ENCODE results near the gene COX7B.
"Not testable (repeated sequence)": the region's sequence is repeated elsewhere in the genome, so short reads cannot be mapped to it uniquely, and the experiment has no call there.

The COX7B gene, protein sequence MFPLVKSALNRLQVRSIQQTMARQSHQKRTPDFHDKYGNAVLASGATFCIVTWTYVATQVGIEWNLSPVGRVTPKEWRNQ

DNA sequence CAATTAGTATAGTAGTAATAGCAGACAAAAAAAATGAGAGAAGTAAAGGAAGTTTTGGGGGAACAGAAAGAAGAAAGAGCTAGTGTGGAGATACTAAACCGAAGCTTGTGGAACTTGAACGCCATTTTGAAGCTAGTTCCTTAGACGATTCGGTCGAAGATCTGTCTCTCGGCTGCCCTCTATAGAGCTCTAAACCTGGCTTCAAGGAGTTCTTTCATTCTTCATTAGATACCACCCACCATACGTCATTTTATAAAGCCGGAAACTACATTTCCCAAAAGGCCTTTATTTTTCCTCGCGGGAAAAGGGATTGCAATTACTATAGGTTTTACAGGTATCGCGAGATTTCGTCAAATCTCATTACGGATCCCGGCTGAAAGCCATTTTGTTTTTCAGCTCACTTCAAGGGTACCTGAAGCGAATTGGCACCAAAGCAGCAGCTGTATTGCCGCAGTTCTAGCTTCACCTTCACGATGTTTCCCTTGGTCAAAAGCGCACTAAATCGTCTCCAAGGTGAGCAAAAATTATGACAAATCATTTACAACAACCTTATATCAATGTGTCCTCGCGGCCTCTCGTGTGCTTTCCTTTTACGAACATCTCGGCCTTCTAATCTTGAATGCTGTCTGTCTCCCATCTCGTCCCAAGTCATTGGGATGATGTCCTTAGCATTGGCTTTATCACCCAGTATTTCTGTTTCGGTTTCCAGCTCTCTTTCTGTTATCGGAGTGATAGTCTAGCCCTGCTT, at the start of gene COX7B:
Gene COX7B, plus strand, starts transcription at position 388 of the 748 bp plus-strand sequence. Its CDS starts 86 bp downstream, at position 474.
- DNase-seq (ENCODE audit: low spot score): peak; percentile 57

DNA sequence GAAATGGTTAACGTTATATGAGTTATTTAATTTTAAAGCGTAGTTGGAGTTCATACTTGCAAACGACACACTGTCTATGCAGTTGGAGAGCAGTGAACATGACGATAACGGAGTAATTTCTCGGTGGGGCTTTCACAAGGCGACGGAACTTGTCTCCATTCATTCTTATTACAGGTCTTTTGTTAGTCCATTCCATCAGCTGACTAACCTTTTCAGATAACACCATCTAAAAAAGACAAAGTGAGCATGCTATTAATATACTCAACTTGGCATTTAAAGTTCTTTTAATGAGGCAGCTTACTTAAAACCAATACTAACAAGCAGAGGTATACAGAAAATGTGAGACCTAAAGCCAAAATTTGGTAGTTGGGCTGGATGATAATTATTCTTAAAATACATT, 23.9 kb upstream of the COX7B start:
- no peak for DNase-seq (ENCODE audit: low spot score)

DNA sequence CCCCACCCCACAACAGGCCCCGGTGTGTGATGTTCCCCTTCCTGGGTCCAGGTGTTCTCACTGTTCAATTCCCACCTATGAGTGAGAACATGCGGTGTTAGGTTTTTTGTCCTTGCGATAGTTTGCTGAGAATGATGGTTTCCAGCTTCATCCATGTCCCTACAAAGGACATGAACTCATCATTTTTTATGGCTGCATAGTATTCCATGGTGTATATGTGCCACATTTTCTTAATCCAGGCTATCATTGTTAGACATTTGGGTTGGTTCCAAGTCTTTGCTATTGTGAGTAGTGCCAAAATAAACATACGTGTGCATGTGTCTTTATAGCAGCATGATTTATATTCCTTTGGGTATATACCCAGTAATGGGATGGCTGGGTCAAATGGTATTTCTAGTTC, 17.9 kb upstream of the COX7B start:
- DNase-seq (ENCODE audit: low spot score): not testable (repeated sequence)

DNA sequence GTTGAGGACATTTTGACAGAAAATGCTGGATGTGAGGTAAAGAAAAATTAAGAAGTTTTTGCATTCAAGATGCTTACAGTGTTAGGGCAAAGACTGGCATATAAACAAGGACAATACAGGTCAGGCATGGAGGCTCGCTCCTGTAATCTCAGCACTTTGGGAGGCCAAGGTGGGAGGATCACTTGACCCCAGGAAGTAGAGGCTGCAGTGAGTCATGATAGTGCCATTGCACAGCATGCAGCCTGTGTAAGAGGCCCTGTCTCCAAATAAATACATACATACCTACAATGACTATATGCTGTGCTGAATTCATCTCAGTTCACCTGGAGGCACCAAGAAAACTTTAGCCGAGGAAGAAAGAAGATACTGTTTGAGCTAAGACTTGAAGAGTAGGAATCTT, 6.4 kb upstream of the COX7B start:
- no peak for DNase-seq (ENCODE audit: low spot score)

DNA sequence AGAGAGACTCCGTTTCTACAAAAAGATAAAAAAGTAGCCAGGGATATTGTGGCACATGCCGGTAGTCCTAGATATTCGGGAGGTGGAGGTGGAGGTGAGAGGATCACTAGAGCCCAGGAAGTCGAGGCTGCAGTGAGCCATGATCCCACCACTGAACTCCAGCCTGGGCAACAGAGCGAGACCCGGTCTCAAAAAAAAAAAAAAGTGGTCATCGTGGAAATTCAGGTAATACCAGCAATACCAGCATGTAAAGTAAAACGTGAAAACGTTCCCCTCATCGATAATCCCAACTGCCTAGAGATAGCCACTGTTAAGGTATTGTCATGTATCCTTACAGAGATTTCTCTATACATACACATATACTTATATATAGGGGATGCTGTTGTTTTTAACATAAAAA, 5.6 kb upstream of the COX7B start:
- DNase-seq (ENCODE audit: low spot score): no peak

DNA sequence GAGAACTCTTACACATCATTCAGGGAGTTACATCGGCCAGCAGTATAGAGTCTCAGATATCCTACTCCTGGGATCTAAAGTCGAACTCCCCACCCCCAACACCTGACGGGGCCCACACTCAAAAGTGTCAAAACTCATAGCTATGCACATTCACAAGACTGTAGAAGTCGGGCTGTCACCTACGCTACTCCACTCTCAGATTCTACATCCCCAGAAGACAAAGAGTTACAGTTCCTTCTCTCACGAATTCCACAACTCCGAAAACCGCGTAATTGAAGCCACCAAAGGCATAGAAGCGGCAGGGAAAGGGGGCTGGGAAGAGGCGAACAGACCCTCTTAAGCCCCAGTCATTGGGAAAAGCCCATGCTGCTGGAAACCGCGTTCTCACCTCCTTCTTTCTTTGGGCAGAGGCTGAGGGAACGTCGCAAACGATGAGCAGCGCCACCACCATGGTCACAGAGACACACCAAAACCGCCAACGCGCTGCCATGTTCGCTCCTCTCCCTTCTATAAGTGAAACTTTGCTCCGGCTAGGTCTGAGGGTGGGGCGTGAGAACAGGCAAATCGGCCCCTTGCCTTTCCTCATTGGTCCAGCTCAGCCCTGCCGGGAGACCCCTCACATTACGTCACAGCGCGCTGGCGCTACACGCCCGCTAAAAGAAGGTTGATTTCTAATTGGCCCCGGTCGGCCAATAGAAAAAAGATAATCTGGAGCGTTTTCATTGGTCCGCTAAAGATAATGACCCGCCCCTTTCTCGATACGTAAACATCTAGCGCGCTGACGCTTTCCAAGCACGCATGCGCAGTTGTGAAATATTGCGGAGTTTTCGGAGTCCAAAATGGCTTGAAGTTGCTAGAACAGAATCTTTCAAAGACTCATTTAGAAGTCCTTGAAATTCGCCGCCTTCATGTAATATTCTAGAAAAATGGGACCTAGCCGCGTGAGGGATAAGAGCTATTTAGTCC, 4.1 kb upstream of the COX7B start, which contains the start of gene MAGT1:
Gene MAGT1, minus strand, starts transcription at position 515 of the 966 bp plus-strand sequence. Its CDS starts 25 bp downstream, at position 490.
- DNase-seq (ENCODE audit: low spot score): peak; percentile 82

DNA sequence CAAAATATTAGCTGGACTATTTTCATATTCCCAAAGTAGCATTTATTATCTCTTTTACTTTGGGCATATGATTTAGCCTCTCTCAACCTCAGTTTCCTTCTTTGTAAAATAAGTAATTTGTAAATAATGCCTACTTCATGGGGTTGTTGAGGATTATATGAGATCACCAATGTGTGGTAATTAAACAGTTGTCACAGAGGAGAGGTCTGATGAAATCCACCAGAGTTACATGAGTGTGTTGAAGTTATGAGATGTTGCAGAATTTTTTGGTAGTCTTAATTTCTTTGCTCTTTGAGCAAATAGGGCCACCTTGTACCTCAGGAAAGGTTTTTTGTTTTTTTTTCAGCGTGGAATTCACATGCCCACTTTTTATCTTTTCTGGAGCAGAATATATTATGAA, 1.4 kb downstream of the COX7B start:
- DNase-seq (ENCODE audit: low spot score): no peak

DNA sequence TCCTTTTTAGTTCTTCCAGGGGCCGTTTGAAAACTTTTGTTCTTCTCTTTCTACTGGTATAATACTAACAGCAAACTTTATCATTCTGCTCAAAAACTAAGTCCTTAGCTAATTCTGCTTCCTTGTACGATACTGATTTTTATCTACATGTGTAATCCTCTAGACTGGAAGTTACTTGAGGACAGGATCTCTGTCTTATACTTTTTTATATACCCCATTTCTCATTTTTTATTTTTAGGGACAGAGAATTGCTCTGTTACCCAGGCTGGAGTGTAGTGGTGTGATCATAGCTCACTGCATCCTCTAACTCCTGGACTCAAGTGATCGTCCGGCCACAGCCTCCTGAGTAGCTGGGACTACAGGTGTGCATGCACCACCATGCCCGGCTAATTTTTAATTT, 2.2 kb downstream of the COX7B start:
- DNase-seq (ENCODE audit: low spot score): no peak

DNA sequence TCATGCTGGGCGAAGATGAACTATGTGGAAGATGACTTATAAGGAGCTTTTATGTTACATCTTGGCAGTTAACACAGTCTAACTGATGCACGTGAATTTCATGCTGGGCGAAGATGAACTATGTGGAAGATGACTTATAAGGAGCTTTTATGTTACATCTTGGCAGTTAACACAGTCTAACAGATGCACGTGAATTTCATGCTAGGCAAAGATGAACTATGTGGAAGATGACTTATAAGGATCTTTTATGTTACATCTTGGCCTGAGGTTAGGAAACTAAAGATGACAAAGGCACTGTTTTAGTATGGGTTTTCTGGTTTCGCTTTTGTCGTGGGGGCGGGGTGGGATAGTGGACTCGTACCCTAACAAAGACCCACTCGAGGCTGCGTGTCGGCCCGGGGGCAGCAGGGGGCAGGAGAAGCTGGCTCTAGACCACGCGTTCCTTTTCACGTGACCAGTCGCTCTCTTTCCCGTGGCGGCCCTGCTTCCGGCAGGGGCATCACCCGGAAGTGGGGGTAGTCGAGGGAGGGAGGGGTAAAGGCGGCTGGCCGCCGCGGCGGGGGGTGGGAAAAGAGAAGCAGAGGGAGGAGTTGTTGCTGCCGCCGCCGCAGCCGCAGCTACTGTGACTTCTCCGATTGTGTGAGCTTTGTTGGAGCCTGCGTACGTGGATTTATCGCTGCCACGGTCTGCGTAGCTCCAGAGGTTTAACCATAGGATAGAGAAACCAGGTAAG, 11.0 kb downstream of the COX7B start, which contains the start of gene ATP7A:
Gene ATP7A, plus strand, starts transcription at position 586 of the 733 bp plus-strand sequence. CDS start 60,949 bp downstream, outside the sequence.
- peak; percentile 89 for DNase-seq (ENCODE audit: low spot score)

DNA sequence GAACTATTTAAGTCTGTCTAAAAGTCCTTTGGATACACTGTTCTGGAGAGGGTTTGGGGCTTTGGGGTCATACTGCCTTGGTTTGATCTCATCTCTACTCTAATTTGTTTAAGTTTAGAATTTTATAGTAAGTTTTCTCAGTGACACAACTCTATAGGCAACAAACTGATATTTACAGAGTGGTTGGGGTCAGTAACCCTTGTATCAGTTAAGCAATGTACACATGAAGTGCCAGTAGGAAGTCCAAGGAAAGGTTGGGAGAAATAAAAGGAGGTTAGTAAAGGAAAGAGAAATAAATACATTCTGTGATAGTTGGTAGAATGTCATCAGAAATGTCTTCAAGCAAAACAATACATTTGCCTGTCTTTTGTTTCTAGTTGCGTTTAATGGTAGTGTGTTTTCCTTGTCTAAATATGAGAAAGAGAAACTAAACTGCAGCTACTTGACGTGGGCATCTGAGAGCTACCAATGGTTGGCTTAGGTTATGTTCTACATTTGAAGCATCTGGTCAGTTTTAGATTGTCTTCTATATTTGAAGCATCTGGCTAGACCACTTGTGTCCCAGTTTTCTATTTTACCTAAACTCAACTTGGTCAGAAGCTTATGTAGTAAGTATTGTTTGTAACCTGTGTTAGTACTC, 18.1 kb downstream of the COX7B start:
- DNase-seq (ENCODE audit: low spot score): no peak

DNA sequence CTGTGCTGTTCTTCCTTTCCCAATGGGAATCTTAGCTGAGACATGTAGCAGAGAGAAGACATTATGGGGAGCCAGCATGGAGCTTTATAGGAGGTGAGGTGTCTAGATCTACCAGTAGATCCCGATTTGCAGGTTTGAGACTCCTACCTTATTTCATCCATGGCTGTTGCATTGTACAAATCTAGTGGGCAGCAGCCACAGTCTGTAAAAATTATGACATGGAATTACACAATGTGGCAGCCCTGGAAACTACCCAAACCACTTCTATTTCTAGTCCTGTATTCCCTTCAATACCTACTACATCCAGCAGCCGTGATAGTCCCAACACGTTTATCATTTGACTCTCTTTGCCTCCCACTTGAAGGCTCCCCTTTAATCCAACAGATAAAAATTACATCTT, 19.3 kb downstream of the COX7B start:
- DNase-seq (ENCODE audit: low spot score): no peak

DNA sequence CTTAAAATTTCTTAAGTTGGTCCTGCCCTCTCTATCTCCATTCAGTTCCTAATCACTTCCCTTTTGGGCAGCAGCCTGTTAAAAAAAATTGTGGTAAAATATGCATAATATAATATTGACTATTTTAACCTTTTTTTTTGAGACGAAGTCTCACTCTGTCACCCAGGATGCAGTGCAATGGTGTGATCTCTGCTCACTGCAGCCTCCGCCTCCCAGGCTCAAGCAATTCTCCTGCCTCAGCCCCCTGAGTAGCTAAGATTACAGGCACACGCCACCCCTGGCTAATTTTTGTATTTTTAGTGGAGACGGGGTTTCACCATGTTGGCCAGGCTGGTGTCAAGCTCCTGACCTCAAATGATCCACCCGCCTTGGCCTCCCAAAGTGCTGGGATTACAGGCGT, 20.1 kb downstream of the COX7B start:
- DNase-seq (ENCODE audit: low spot score): not testable (repeated sequence)

DNA sequence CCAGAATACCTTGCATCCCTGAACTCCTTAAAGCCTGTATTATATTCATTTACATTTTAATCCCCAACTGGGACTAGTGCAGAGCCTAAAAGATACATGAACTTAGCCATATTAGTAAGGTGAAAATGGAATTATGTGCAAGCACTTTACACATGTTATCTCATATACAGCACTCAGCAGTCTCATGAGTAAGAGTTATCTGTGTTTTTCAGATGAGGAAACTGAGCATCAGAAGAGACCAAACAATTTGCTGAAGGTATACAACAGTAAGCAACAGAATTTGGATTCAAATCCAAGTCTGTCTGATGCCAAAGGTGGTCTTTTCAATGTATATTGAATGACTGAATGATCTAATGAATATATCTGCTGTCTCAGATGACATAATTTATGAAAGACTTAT, 23.5 kb downstream of the COX7B start:
- DNase-seq (ENCODE audit: low spot score): no peak

DNA sequence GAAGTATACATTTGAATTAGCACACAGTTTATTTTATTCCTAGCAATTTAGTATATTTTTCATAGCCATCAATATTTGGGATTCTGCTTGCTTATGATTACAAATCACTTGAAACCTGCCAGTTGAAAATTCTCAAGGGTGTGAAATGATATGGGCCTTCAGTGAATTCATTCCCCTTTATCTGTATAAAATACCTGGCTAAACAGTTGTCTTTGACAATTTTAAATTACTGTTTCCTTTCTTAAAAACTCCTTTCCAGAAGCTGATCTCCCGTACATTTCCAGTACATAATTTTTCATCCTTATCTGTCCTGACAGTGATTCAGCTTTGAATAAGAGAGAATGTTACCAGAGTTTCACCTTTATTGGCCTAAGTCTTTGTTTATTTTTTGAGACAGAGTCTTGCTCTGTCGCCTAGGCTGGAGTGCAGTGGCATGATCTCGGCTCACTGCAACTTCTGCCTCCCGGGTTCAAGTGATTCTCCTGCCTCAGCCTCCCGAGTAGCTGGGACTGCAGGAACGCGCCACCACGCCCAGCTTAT, 25.1 kb downstream of the COX7B start:
- DNase-seq (ENCODE audit: low spot score): no peak

DNA sequence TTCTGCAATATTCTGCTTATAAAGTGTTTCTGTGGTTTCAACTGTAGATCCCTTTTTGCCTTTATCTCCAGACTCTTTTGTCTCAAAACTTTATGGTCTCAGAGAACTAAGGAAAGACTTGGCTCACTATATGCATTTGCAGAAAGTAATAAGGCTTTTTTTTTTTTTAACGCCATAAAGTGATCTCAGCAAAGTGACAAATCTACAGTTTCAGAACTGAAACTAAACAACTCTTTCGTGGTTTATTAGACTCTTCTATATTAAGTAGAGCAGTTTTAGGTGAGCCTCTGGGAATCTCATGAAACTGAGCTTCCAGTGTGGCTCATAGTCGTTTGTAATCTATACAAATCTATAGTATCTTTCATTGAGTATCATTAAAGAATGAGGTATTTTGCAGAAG, 26.5 kb downstream of the COX7B start:
- DNase-seq (ENCODE audit: low spot score): no peak

DNA sequence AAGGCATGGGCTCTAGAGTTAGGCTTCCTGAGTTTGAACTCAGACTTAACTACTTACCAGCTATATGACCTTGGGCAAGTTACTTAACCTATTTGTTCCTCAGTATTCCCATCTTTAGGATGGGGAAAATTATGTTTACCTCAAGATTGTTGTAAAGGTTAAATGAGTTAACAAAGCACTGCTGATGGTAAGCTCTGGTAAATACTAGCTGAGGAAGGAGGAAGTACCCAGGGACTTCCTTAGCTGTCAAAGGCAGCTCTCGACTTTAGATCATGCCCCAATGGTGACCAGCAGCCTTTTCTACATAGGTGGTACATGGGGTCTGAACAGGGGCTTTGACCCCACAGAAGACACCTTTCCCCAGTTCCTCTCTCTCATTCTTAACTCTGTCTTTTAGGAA, 31.3 kb downstream of the COX7B start:
- no peak for DNase-seq (ENCODE audit: low spot score)

DNA sequence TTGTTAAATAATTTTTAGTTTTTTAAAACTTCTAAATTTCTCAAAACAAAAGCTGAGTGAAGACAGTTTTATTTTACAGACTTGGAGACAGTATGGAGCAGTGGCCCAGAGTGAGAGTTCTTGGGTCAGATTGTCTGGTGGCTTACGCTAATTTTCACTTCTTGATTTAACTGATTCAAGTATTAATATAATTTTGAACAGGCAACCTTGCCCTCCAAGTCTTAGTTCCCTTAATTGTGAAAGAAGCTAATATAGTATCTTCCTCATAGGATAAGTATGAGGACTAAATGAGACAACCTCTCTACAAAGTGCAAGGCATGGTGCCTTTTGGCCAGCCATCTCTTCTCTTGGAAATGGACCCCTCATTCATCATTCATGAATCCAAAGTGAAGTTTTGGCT, 36.6 kb downstream of the COX7B start:
- DNase-seq (ENCODE audit: low spot score): no peak

DNA sequence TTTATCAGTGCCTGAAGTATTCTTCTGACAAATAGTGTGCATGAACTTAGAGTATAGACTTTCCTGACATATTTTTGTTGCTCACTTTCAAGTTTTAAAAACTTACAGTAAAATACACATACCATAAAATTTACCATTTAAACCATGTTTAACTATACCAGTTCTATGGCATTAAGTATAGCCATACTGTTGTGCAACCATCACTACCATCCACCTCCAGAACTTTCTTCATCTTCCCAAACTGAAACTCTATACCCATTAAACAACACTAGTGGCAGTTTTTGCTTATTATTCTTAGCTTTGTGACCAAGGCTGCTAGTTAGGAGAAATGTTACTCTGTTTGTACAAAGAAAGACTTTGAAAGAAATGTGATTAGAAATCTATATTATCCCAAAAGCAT, 37.0 kb downstream of the COX7B start:
- no peak for DNase-seq (ENCODE audit: low spot score)

DNA sequence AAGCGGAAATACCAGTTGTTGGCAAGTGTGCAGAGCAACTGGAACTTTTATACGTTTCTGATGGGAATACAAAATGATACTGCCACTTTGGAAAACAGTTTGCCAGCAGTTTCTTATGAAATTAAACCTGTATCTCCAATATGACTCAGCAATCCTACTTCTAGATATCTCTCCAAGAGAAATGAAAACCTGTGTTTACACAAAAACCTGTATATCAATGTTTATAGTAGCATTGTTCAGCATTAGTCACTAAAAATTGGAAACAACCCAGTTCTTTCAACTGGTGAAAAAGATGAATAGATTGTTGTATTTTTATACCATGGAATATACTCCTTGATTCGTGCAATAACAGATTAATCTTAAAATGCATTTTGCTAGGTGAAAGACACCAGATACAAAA, 38.0 kb downstream of the COX7B start:
- no peak for DNase-seq (ENCODE audit: low spot score)

DNA sequence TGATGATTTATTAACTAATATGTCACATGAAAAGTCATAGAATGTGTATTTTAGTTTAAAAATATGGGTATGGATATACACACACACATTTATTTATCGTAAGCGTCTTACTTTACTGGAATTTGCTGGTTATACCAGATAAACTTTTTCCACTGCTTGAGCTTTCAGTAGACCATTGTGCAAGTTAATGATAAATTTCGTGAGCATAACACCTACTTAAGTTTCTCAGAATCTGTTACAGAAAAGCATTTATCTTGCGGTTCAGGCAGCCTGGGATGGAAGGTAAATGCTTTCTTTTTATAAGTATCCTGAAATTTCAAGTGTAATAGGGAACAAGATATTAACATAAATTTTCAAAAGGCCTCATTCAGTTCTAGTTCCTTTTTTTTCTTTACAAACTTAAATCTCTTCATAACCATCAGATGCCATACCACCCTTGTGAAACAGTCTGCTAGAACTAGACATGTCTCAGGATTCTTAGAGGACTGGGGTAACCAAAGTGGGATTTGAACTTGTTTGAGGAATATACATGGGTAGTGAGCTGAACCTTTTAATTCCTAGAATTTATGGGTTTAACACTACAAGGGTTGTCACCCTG, 38.9 kb downstream of the COX7B start:
- DNase-seq (ENCODE audit: low spot score): no peak

DNA sequence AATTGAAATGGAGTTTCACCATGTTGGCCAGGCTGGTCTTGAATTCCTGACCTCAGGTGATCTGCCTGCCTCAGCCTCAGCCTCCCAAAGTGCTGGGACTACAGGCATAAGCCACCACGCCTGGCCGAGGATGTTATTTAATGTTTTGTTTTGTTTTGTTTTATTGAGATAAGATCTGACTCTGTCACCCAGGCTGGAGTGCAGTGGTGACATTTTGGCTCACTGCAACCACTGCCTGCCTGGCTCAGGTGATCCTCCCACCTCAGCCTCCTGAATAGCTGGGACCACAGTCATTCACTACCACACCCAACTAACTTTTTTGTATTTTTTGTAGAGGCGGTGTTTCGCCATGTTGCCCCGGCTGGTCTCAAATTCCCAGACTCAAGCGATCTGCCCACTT, 45.8 kb downstream of the COX7B start:
- not testable (repeated sequence) for DNase-seq (ENCODE audit: low spot score)

Measured in HuH-7 (cell line).